ENCODE results near the gene RAB11FIP5.
A peak's percentile ranks its signal among the peaks of the same experiment; 100 is the strongest.
"Not testable (repeated sequence)": the region's sequence is repeated elsewhere in the genome, so short reads cannot be mapped to it uniquely, and the experiment has no call there.

Gene RAB11FIP5

GRCh38 chr2:73067043-73067442, 45.7 kb downstream of the RAB11FIP5 start:
- no peak for DNase-seq

- DNase-seq = not testable (repeated sequence)
Measured at GRCh38 chr2:73065070-73065469, 47.7 kb downstream of the RAB11FIP5 start.

GRCh38 chr2:73063909-73064875, 48.6 kb downstream of the RAB11FIP5 start:
- no peak for DNase-seq

- DNase-seq = no peak
Measured at GRCh38 chr2:73063472-73063871, 49.3 kb downstream of the RAB11FIP5 start.

GRCh38 chr2:73059106-73059505, 53.6 kb downstream of the RAB11FIP5 start:
- no peak for DNase-seq

- DNase-seq = no peak
Measured at GRCh38 chr2:73054980-73055379, 57.8 kb downstream of the RAB11FIP5 start.

DNA sequence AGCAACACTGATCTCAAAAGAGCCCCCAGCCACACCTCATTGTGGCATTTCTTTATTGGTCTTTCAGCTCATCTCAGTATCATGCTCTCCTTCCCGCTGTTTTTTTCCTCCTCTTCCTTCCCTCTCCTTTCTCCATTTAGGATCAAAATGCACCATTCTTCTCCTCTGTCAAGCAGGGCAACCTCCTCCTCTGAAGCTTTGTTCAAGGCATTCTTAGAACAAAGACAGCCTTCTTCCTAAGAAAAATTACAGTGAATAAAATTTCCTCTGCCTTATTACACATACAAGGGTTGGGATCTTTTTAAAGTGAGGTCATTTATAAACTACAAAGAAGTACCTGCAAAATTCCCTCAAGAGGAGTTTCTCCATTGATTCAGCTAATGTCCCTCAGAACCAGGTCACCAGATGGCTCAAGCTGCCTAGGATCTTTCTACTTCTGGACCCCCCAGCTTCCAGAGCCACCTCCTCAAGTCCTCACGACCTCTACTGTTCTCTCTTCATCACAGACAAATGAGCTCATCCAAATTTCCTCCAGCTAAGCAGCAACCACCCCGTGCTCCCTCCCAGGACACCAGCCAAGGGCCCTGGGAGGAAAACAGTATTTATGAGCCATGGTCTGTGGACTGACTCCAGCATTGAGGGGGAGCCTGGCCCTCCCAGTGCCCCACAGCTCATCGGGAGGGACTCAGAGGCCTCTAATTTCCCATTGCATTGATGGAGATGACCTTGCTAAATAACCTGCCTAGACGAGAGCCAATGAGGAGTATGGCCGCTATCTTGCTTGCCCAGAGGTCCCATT, 59.2 kb downstream of the RAB11FIP5 start:
- no peak for DNase-seq

DNA sequence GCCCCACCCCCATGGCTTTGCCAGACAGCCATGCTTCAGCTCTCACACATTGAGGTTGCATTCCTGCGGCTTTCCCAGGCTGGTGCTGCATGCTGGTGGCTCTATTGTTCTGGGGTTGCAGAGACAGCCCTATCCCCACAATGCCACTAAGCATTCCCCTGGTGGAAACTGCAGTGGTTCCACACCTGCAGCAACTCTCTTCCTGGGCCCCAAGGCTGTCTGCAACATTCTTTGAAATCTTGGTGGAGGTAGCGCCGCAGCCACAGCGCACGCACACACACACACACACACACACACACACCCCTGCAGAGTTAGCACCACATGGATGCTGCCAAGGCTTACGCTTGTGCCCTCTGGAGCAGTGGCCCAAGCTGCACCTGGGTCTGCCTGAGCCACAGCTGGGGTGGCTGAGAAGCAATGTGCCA, 62.6 kb downstream of the RAB11FIP5 start:
- DNase-seq = no peak

- peak; percentile 24 for DNase-seq
Measured at GRCh38 chr2:73043929-73044832, 68.6 kb downstream of the RAB11FIP5 start.

- DNase-seq = no peak
Measured at GRCh38 chr2:73043276-73043675, 69.5 kb downstream of the RAB11FIP5 start.

- no peak for DNase-seq
Measured at GRCh38 chr2:73037947-73038585, 74.7 kb downstream of the RAB11FIP5 start.

DNA sequence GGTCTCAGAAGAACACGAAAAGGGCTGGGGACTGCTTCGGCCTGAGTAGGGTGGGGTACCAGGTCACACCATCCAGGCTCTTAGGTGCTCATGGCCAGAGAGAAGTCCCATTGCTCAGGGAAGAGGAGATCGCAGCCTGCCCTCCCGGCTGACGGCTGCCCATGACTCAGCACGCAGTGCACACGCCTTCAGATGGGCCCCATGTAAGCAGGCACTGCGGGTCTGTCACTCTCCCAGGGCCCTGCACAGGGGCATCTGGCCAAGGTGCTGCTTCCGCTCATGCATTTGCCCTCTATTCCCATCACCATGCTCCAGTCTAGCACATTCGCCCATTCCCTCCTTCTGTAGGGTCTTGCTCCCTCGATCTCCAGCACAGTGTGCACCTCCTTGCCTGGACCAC, 76.0 kb downstream of the RAB11FIP5 start:
- no peak for DNase-seq

GRCh38 chr2:73035899-73036711, 76.6 kb downstream of the RAB11FIP5 start:
- DNase-seq = peak; percentile 40

GRCh38 chr2:73034661-73035375, 77.9 kb downstream of the RAB11FIP5 start:
- peak; percentile 74 for DNase-seq

DNA sequence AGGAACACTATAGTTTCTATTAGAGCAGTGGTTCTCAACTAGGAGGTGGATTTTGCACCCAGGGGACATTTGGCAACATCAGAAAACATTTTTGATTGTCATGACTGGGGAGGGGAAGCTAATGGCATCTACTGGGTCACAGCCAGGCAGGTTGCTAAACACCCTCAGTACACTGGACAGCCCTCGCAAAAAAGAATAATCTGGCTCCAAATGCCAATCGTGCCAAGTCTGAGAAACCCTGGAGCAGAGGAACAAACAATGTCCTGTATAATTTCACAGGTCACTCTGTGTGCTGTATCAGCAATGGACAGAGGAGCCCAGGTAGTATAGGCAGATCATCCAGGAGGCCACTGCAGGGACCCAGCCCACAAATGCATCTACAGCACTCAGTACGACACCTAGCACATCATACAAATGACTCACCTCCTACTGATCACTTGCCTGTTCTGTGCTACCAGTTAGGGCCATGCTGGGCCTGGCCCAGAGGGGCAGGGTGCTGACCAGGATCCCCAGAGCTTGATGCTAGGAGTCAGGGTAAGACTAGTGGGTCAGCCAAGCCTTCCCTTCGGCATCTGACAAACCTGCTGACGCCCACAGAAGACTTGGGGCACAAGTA, 78.9 kb downstream of the RAB11FIP5 start:
- peak; percentile 30 for DNase-seq

DNA sequence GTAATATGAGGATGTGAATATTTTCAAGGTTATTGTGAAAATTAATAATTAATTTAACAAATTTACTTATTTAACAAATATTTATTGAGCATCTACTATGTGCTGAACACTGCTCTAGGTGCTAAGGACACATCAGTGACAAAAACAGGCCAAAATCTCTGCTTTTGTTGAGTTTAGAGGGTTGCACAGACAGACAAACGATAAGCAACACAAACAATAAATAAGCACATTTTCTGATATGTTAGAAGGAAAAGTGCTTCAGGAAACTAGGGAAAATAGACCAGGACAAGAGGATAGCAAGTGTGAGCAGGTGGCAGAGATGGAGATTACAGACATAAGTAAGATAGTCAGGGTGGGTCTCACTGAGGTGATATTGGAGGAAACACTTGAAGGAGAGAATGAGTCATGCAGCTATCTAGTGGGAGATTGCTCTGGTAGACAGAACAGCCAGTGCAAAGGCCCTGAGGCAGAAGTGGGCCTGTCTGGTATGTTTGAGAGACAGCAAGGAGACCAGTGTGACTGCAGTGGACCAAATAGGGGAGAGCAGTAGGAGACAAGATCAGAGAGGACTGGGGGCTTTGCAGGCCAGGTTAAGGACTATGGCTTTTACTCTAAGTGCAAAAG, 79.5 kb downstream of the RAB11FIP5 start:
- peak; percentile 23 for DNase-seq

- DNase-seq = no peak
Measured at GRCh38 chr2:73032702-73033097, 80.0 kb downstream of the RAB11FIP5 start.

DNA sequence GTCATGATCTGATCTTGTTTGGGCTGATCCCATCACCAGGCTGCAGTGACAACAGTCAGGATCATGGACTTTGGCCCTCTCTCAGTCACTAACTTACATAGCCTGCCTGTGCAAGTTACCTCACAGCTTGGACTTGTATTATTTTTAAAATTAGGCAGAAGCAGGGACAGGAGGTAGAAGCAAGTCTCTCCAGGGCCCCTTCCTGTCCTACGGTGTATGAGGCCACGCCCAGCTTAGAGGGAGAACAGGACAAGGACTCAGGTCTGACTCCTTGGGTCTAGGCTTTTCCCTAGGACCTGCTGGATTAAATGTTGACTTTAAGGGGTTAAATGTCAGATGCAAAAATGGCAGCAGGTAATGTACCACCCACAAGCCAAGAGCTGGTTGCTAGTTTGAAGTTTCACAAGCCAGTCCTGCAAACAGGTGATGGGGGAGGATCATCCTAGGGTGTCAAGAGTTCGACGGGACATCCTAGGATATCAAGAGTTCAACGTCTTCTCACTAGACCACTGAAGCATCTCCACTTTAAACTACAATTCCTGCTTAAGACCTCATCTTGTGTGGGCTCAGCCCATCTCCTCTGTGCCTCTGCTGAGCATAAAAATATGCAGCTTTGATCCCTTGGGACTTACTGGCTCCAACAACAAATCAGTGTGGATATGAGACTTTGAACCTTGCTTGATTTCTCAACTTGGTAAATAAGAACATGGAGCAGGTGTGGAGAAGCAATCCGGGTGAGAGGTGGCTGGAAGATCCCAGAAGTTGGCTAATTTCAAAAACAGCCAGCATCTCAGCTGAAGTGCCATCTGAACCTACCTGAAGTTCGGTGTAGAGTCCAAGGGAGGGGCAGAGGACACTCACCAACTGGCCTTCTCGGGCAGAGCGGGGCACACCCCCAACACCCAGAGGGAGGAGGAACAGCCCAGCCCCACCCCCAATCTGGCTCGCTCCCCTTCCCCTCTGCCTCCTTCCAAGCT, 80.7 kb downstream of the RAB11FIP5 start:
- DNase-seq = no peak

Data from hematopoietic multipotent progenitor cell treated with erythropoietin and hydrocortisone succinate and interleukin-3 and kit ligand, for 4 days (in vitro differentiated cells).